ENCODE data around the gene FBXO44.

FBXO44 gene

GRCh38 chr1:11673089-11673769, 18.6 kb downstream of the FBXO44 start:
- H3K4me3 ChIP-seq (ENCODE audit: low read depth, low read length), result no peak overlapping the region
- in situ Hi-C loops (cut with HindIII; ENCODE audit: low sequenced_read_pairs), result no loop called here
- TF ChIP-seq CTCF (IDR thresholded peaks at IDR 0.05; ENCODE audit: low read depth, low read length, missing control alignments), result no peak
- no peak for DNase-seq (ENCODE audit: low read depth)

GRCh38 chr1:11674488-11674887, 19.8 kb downstream of the FBXO44 start:
- no peak for DNase-seq (ENCODE audit: low read depth)
- H3K4me3 ChIP-seq (ENCODE audit: low read depth, low read length), result no peak overlapping the region
- in situ Hi-C loops (cut with HindIII; ENCODE audit: low sequenced_read_pairs), result no loop called here
- TF ChIP-seq CTCF (IDR thresholded peaks at IDR 0.05; ENCODE audit: low read depth, low read length, missing control alignments), result no peak

GRCh38 chr1:11675325-11675724, 20.6 kb downstream of the FBXO44 start:
- TF ChIP-seq CTCF (IDR thresholded peaks at IDR 0.05; ENCODE audit: low read depth, low read length, missing control alignments), result no peak
- DNase-seq (ENCODE audit: low read depth), result no peak
- in situ Hi-C loops (cut with HindIII; ENCODE audit: low sequenced_read_pairs), result no loop called here

GRCh38 chr1:11676386-11677103, 21.9 kb downstream of the FBXO44 start:
- no peak for DNase-seq (ENCODE audit: low read depth)
- in situ Hi-C loops (cut with HindIII; ENCODE audit: low sequenced_read_pairs), result no loop called here
- H3K4me3 ChIP-seq (ENCODE audit: low read depth, low read length), result no peak overlapping the region
- no peak for TF ChIP-seq CTCF (IDR thresholded peaks at IDR 0.05; ENCODE audit: low read depth, low read length, missing control alignments)

More at GRCh38 chr1:11675325-11675724, 20.6 kb downstream of the FBXO44 start:
- H3K4me3 ChIP-seq (ENCODE audit: low read depth, low read length), result no peak overlapping the region

GRCh38 chr1:11678442-11678841, 23.8 kb downstream of the FBXO44 start:
- TF ChIP-seq CTCF (IDR thresholded peaks at IDR 0.05; ENCODE audit: low read depth, low read length, missing control alignments), result no peak
- no peak overlapping the region for H3K4me3 ChIP-seq (ENCODE audit: low read depth, low read length)
- in situ Hi-C loops (cut with HindIII; ENCODE audit: low sequenced_read_pairs), result no loop called here
- DNase-seq (ENCODE audit: low read depth), result no peak

GRCh38 chr1:11680270-11681070, 25.8 kb downstream of the FBXO44 start:
- DNase-seq (ENCODE audit: low read depth), result no peak

More at GRCh38 chr1:11680270-11681070, 25.8 kb downstream of the FBXO44 start:
- H3K4me3 ChIP-seq (ENCODE audit: low read depth, low read length), result peak overlapping the region; percentile 88
- in situ Hi-C loops (cut with HindIII; ENCODE audit: low sequenced_read_pairs), result no loop called here
- TF ChIP-seq CTCF (IDR thresholded peaks at IDR 0.05; ENCODE audit: low read depth, low read length, missing control alignments), result no peak
